ENCODE measurements around the gene NBAS. TPM values are rescaled to one million over a fixed set of nuclear protein-coding genes. Genes with fewer than 3 reads are reported as not detected.

The NBAS gene
- total RNA-seq, 1 donor from 2014 or later, result 57.6 TPM

GRCh38 chr2:15145919-15146318 lies 415.2 kb downstream of the NBAS start:
- H3K4me3 Mint-ChIP-seq (ENCODE audit: unreplicated experiment), result no peak overlapping the region
- peaks cover 3% of the 10 kb centered on the region for H3K9me3 Mint-ChIP-seq (ENCODE audit: unreplicated experiment)
- Histone ChIP-seq H3K9ac (ENCODE audit: low read length) (no peak overlapping the region), H3K4me1 (ENCODE audit: insufficient read depth, low read length) (peaks cover 7% of the 10 kb centered on the region), H3K4me2 (ENCODE audit: low read length) (no peak overlapping the region), H3K9me3 (ENCODE audit: insufficient read depth, low read depth, low read length) (no peaks in the 10 kb centered on the region), H3K4me3 (ENCODE audit: insufficient read depth, low read depth, low read length) (no peak overlapping the region), H3K27me3 (ENCODE audit: insufficient read depth, low read length) (no peaks in the 10 kb centered on the region), H3K36me3 (ENCODE audit: insufficient read depth, low read length) (no peaks in the 10 kb centered on the region), H2AFZ (ENCODE audit: low read depth, low read length) (no peak overlapping the region), H3K27ac (ENCODE audit: low read depth, low read length) (no peak overlapping the region), H3K79me2 (ENCODE audit: insufficient read depth, low read length) (no peaks in the 10 kb centered on the region), H4K20me1 (ENCODE audit: insufficient read depth, low read length) (no peaks in the 10 kb centered on the region)
- H3K36me3 Mint-ChIP-seq (ENCODE audit: low read depth, unreplicated experiment), result no peaks in the 10 kb centered on the region
- peaks cover 10% of the 10 kb centered on the region for H3K4me1 Mint-ChIP-seq (ENCODE audit: low read depth, unreplicated experiment)
- no peak for TF ChIP-seq CTCF (IDR thresholded peaks at IDR 0.05; ENCODE audit: insufficient read depth, low read depth, low read length)
- TF ChIP-seq EZH2 (IDR thresholded peaks at IDR 0.05; ENCODE audit: insufficient read depth, low read length), result no peak
- no peak for FAIRE-seq
- no peak for DNase-seq (ENCODE audit: low read depth)
- no peaks in the 10 kb centered on the region for H3K27me3 Mint-ChIP-seq (ENCODE audit: low read depth, unreplicated experiment)
- no peak overlapping the region for H3K27ac Mint-ChIP-seq (ENCODE audit: unreplicated experiment)

GRCh38 chr2:15145046-15145817 lies 415.9 kb downstream of the NBAS start:
- TF ChIP-seq CTCF (IDR thresholded peaks at IDR 0.05; ENCODE audit: insufficient read depth, low read depth, low read length) (no peak), EZH2 (IDR thresholded peaks at IDR 0.05; ENCODE audit: insufficient read depth, low read length) (no peak)

GRCh38 chr2:15142069-15142689 lies 419.0 kb downstream of the NBAS start:
- H3K27ac Mint-ChIP-seq (ENCODE audit: unreplicated experiment), result no peak overlapping the region

More at GRCh38 chr2:15145046-15145817, 415.9 kb downstream of the NBAS start:
- no peaks in the 10 kb centered on the region for H4K20me1 ChIP-seq (ENCODE audit: insufficient read depth, low read length)
- no peak overlapping the region for H3K27ac Mint-ChIP-seq (ENCODE audit: unreplicated experiment)
- H3K79me2 ChIP-seq (ENCODE audit: insufficient read depth, low read length), result no peaks in the 10 kb centered on the region
- H2AFZ ChIP-seq (ENCODE audit: low read depth, low read length), result no peak overlapping the region
- H3K27me3 ChIP-seq (ENCODE audit: insufficient read depth, low read length), result no peaks in the 10 kb centered on the region
- H3K27me3 Mint-ChIP-seq (ENCODE audit: low read depth, unreplicated experiment), result no peaks in the 10 kb centered on the region
- H3K36me3 ChIP-seq (ENCODE audit: insufficient read depth, low read length), result no peaks in the 10 kb centered on the region
- peaks cover 7% of the 10 kb centered on the region for H3K4me1 ChIP-seq (ENCODE audit: insufficient read depth, low read length)
- no peak overlapping the region for H3K4me2 ChIP-seq (ENCODE audit: low read length)
- H3K4me3 Mint-ChIP-seq (ENCODE audit: unreplicated experiment), result no peak overlapping the region
- H3K9ac ChIP-seq (ENCODE audit: low read length), result no peak overlapping the region
- DNase-seq (ENCODE audit: low read depth) (no peak), FAIRE-seq (no peak)
- no peak overlapping the region for H3K27ac ChIP-seq (ENCODE audit: low read depth, low read length)
- no peaks in the 10 kb centered on the region for H3K36me3 Mint-ChIP-seq (ENCODE audit: low read depth, unreplicated experiment)
- H3K4me1 Mint-ChIP-seq (ENCODE audit: low read depth, unreplicated experiment), result peaks cover 10% of the 10 kb centered on the region
- H3K9me3 ChIP-seq (ENCODE audit: insufficient read depth, low read depth, low read length), result no peaks in the 10 kb centered on the region
- H3K9me3 Mint-ChIP-seq (ENCODE audit: unreplicated experiment), result peaks cover 3% of the 10 kb centered on the region
- no peak overlapping the region for H3K4me3 ChIP-seq (ENCODE audit: insufficient read depth, low read depth, low read length)

More at GRCh38 chr2:15142069-15142689, 419.0 kb downstream of the NBAS start:
- TF ChIP-seq EZH2 (IDR thresholded peaks at IDR 0.05; ENCODE audit: insufficient read depth, low read length), result no peak
- no peak for TF ChIP-seq CTCF (IDR thresholded peaks at IDR 0.05; ENCODE audit: insufficient read depth, low read depth, low read length)
- H3K9ac ChIP-seq (ENCODE audit: low read length), result no peak overlapping the region
- Mint-ChIP-seq H3K27me3 (ENCODE audit: low read depth, unreplicated experiment) (no peaks in the 10 kb centered on the region), H3K9me3 (ENCODE audit: unreplicated experiment) (peaks cover 3% of the 10 kb centered on the region), H3K4me1 (ENCODE audit: low read depth, unreplicated experiment) (peaks cover 10% of the 10 kb centered on the region), H3K36me3 (ENCODE audit: low read depth, unreplicated experiment) (no peaks in the 10 kb centered on the region), H3K4me3 (ENCODE audit: unreplicated experiment) (no peak overlapping the region)
- no peaks in the 10 kb centered on the region for H3K9me3 ChIP-seq (ENCODE audit: insufficient read depth, low read depth, low read length)
- no peaks in the 10 kb centered on the region for H3K36me3 ChIP-seq (ENCODE audit: insufficient read depth, low read length)
- FAIRE-seq (no peak), DNase-seq (ENCODE audit: low read depth) (no peak)
- no peak overlapping the region for H3K27ac ChIP-seq (ENCODE audit: low read depth, low read length)
- H3K4me2 ChIP-seq (ENCODE audit: low read length), result no peak overlapping the region
- H4K20me1 ChIP-seq (ENCODE audit: insufficient read depth, low read length), result no peaks in the 10 kb centered on the region
- no peak overlapping the region for H2AFZ ChIP-seq (ENCODE audit: low read depth, low read length)
- H3K27me3 ChIP-seq (ENCODE audit: insufficient read depth, low read length), result no peaks in the 10 kb centered on the region
- H3K4me3 ChIP-seq (ENCODE audit: insufficient read depth, low read depth, low read length), result no peak overlapping the region
- no peaks in the 10 kb centered on the region for H3K79me2 ChIP-seq (ENCODE audit: insufficient read depth, low read length)
- H3K4me1 ChIP-seq (ENCODE audit: insufficient read depth, low read length), result peaks cover 7% of the 10 kb centered on the region

All from astrocyte (in vitro differentiated cells and primary cell).